B cell (primary cell): Measurements from ENCODE around the gene KLHL25. TPM values are rescaled to one million over a fixed set of nuclear protein-coding genes. Genes with fewer than 3 reads are reported as not detected.

Experiments used
- ATAC-seq: fragments of 200-7000 bp; cut with Tn5 transposase; one replicate; pipeline ENCODE4 v1.10.0; 2021; ENCODE audit warnings: low read depth, mild to moderate bottlenecking, moderate number of reproducible peaks, moderate library complexity
- CTCF ChIA-PET: fragments of 350-600 bp; sonication (Branson Sonifier 250); formaldehyde crosslinking; loops from one replicate; lab custom pipeline; 2021; ENCODE audit warnings: antibody characterized with exemption, inconsistent platforms; lab: Charles Lee
- POLR2A ChIA-PET: fragments of 350-600 bp; sonication (Branson Sonifier 250); formaldehyde crosslinking; loops from one replicate; lab custom pipeline; 2021; ENCODE audit warnings: antibody characterized with exemption; lab: Charles Lee
- DNase-seq: peaks from one replicate; pipeline ENCODE4 v3.0.0; 2013
- H2AFZ ChIP-seq: 2 replicates; pipeline ENCODE4 v1.6.1; 2012; ENCODE audit warnings: mild to moderate bottlenecking, low read depth, low read length; ENCODE audit not compliant: insufficient read depth, poor library complexity, severe bottlenecking
- H3K27ac ChIP-seq, 2 donors: 1 replicate in 1 of 2; 2 replicates in 1 of 2; pipeline ENCODE4 v1.5.1; 2012 to 2013; ENCODE audit warnings: low read length in 2 of 2, mild to moderate bottlenecking in 2 of 2, moderate library complexity in 1 of 2
- H3K27me3 ChIP-seq, 4 experiments: fragments of 200-600 bp in 1 of 4; sonication (generic) in 1 of 4; replicated peaks in 1 of 4; 1 replicate in 2 of 4; 2 replicates in 2 of 4; pipeline versions ENCODE4 v1.6.1 to v1.7.0; 2013 to 2016; ENCODE audit warnings: low read length in 3 of 4, mild to moderate bottlenecking in 2 of 4, mixed read lengths in 1 of 4, moderate library complexity in 1 of 4; ENCODE audit not compliant: insufficient read depth in 4 of 4, control insufficient read depth in 3 of 4; ENCODE audit errors: control extremely low read depth in 1 of 4
- H3K36me3 ChIP-seq, 2 experiments: replicated peaks in 1 of 2; 1 replicate in 1 of 2; 2 replicates in 1 of 2; pipeline versions ENCODE4 v1.6.1 to v1.7.1; 2013; ENCODE audit warnings: low read length in 1 of 2; ENCODE audit not compliant: insufficient read depth in 2 of 2, control insufficient read depth in 1 of 2; ENCODE audit errors: control extremely low read depth in 1 of 2, extremely low read depth in 1 of 2
- H3K4me1 ChIP-seq, 2 donors: fragments of 200-600 bp in 1 of 2; sonication (generic) in 1 of 2; 1 replicate in 1 of 2; 2 replicates in 1 of 2; pipeline versions ENCODE4 v1.5.1 to v1.6.1; 2013 to 2017; ENCODE audit warnings: low read length in 2 of 2; ENCODE audit not compliant: control insufficient read depth in 2 of 2, insufficient read depth in 2 of 2
- H3K4me2 ChIP-seq: replicated peaks from 2 replicates; pipeline ENCODE3; 2012; ENCODE audit warnings: mild to moderate bottlenecking, low read depth, low read length; ENCODE audit not compliant: poor library complexity, severe bottlenecking
- H3K4me3 ChIP-seq, 5 experiments: fragments of 200-600 bp in 1 of 5; sonication (generic) in 1 of 5; 1 replicate in 3 of 5; 2 replicates in 2 of 5; pipeline versions ENCODE4 v1.5.1 to v1.7.0; 2011 to 2016; ENCODE audit warnings: low read length in 4 of 5, mild to moderate bottlenecking in 4 of 5, low read depth in 2 of 5, control low read depth in 1 of 5, moderate library complexity in 1 of 5; ENCODE audit not compliant: insufficient read depth in 1 of 5; ENCODE audit errors: control extremely low read depth in 1 of 5, extremely low read depth in 1 of 5
- H3K79me2 ChIP-seq: fragments of 200-600 bp; sonication (generic); one replicate; pipeline ENCODE4 v1.6.0; 2016; ENCODE audit warnings: low read length; ENCODE audit not compliant: control insufficient read depth, insufficient read depth
- H3K9ac ChIP-seq: fragments of 200-600 bp; sonication (generic); 2 replicates; pipeline ENCODE4 v1.6.1; 2017; ENCODE audit warnings: mild to moderate bottlenecking, low read length, moderate library complexity
- H3K9me3 ChIP-seq, 3 donors: one replicate each; pipeline versions ENCODE4 v1.6.1 to v1.7.1; 2013; ENCODE audit warnings: low read length in 2 of 3; ENCODE audit not compliant: control insufficient read depth in 2 of 3, insufficient read depth in 1 of 3; ENCODE audit errors: control extremely low read depth in 1 of 3
- H4K20me1 ChIP-seq: 2 replicates; pipeline ENCODE4 v1.6.0; 2012; ENCODE audit warnings: mild to moderate bottlenecking, low read length; ENCODE audit not compliant: insufficient read depth, control insufficient read depth, poor library complexity, severe bottlenecking
- H3K27ac Mint-ChIP-seq: one replicate; pipeline ENCODE4 v1.8.0; 2021; ENCODE audit warnings: mixed read lengths
- H3K27me3 Mint-ChIP-seq: one replicate; pipeline ENCODE4 v1.8.0; 2021; ENCODE audit warnings: mixed read lengths
- H3K4me1 Mint-ChIP-seq: one replicate; pipeline ENCODE4 v1.8.0; 2021; ENCODE audit warnings: mixed read lengths
- H3K4me3 Mint-ChIP-seq: one replicate; pipeline ENCODE4 v1.8.0; 2021; ENCODE audit warnings: mixed read lengths
- H3K9me3 Mint-ChIP-seq: one replicate; pipeline ENCODE4 v1.8.0; 2022; ENCODE audit warnings: mixed read lengths; ENCODE audit not compliant: insufficient read depth
- EZH2 ChIP-seq: IDR thresholded peaks from 2 replicates; pipeline ENCODE4 v1.6.1; 2012; ENCODE audit warnings: borderline replicate concordance, low read depth, mild to moderate bottlenecking, moderate library complexity, low read length; ENCODE audit not compliant: insufficient read depth, poor library complexity, severe bottlenecking
- WGBS: methylation state at CpG from one replicate; pipeline ENCODE4 v1.1.5; 2013; ENCODE audit warnings: missing lambda C conversion rate; ENCODE audit not compliant: insufficient coverage; 5-methylcytosine and 5-hydroxymethylcytosine counted together
- intact Hi-C: fragments of 100-400 bp; cut with micrococcal nuclease; formaldehyde crosslinking; loops from one replicate; pipeline ENCODE4 v1.10.0; 2022
- polyA plus RNA-seq: library from polyadenylated mRNA; depleted of rRNA; stranded (reverse); fragments of >200 nt; gene quantifications from 2 replicates; pipeline ENCODE4 v1.2.3, GENCODE V29; 2012
- total RNA-seq, 2 donors: library from RNA; stranded (reverse); fragments of 120-200 nt in 1 of 2; gene quantifications; 1 replicate in 1 of 2; 2 replicates in 1 of 2; pipeline versions ENCODE4 v1.2.3 to v1.2.4, GENCODE V29; 2013 to 2022
- TF ChIP-seq, protein P1 (sequence below): fragments of 200-600 bp; IDR thresholded peaks from one replicate; pipeline ENCODE4 v1.8.0; 2022; ENCODE audit warnings: antibody characterized with exemption, mild to moderate bottlenecking

KLHL25 gene
- total and polyA plus RNA-seq, 2 donors (not counting 1 experiment from before 2014, with no cell fraction given), result 1.1 to 3.3 TPM

GRCh38 chr15:85755942-85756341 is 38.8 kb downstream of the KLHL25 start:
- TF ChIP-seq EZH2, result no peak
- TF ChIP-seq, protein P1, sequence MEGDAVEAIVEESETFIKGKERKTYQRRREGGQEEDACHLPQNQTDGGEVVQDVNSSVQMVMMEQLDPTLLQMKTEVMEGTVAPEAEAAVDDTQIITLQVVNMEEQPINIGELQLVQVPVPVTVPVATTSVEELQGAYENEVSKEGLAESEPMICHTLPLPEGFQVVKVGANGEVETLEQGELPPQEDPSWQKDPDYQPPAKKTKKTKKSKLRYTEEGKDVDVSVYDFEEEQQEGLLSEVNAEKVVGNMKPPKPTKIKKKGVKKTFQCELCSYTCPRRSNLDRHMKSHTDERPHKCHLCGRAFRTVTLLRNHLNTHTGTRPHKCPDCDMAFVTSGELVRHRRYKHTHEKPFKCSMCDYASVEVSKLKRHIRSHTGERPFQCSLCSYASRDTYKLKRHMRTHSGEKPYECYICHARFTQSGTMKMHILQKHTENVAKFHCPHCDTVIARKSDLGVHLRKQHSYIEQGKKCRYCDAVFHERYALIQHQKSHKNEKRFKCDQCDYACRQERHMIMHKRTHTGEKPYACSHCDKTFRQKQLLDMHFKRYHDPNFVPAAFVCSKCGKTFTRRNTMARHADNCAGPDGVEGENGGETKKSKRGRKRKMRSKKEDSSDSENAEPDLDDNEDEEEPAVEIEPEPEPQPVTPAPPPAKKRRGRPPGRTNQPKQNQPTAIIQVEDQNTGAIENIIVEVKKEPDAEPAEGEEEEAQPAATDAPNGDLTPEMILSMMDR, result no peak
- Histone ChIP-seq H4K20me1 (no peaks in the 10 kb centered on the region), H3K27me3 (no peaks in the 10 kb centered on the region), H3K4me1 (no peaks in the 10 kb centered on the region), H3K4me2 (no peak overlapping the region), H2AFZ (no peak overlapping the region), H3K9ac (no peak overlapping the region), H3K79me2 (no peaks in the 10 kb centered on the region), H3K9me3 (no peaks in the 10 kb centered on the region), H3K27ac (no peak overlapping the region), H3K36me3 (no peaks in the 10 kb centered on the region), H3K4me3 (no peak overlapping the region)
- no peak for DNase-seq
- no peak overlapping the region for H3K27ac Mint-ChIP-seq
- no peaks in the 10 kb centered on the region for H3K27me3 Mint-ChIP-seq
- peaks cover 2% of the 10 kb centered on the region for H3K4me1 Mint-ChIP-seq
- POLR2A ChIA-PET, result no interaction called here
- WGBS, result 100% methylated on average over 4 of the region's 4 CpGs
- no peak overlapping the region for H3K4me3 Mint-ChIP-seq
- CTCF ChIA-PET, result interaction anchor here (1.0 kb wide), 1 partner anchor 84 kb away, joined by 3 read pairs; no protein-coding TSS in a partner anchor
- no peak for ATAC-seq
- intact Hi-C loops, result no loop called here
- no peaks in the 10 kb centered on the region for H3K9me3 Mint-ChIP-seq

- ATAC-seq, result no peak
- H3K27ac Mint-ChIP-seq, result no peak overlapping the region
- no peaks in the 10 kb centered on the region for H3K4me1 ChIP-seq
- ChIA-PET CTCF (interaction anchor here (1.0 kb wide), 1 partner anchor 85 kb away, joined by 3 read pairs; no protein-coding TSS in a partner anchor), POLR2A (no interaction called here)
- H3K27ac ChIP-seq, result no peak overlapping the region
- H2AFZ ChIP-seq, result no peak overlapping the region
- no peak overlapping the region for H3K4me2 ChIP-seq
- no peaks in the 10 kb centered on the region for H3K79me2 ChIP-seq
- H4K20me1 ChIP-seq, result no peaks in the 10 kb centered on the region
- no peaks in the 10 kb centered on the region for H3K36me3 ChIP-seq
- H3K9ac ChIP-seq, result no peak overlapping the region
- H3K27me3 Mint-ChIP-seq, result no peaks in the 10 kb centered on the region
- DNase-seq, result no peak
- H3K9me3 ChIP-seq, result no peaks in the 10 kb centered on the region
- peaks cover 2% of the 10 kb centered on the region for H3K4me1 Mint-ChIP-seq
- no peaks in the 10 kb centered on the region for H3K9me3 Mint-ChIP-seq
- intact Hi-C loops, result no loop called here
- WGBS, result 97% methylated on average over 8 of the region's 11 CpGs
- TF ChIP-seq, protein P1, result no peak
- TF ChIP-seq EZH2, result no peak
- no peaks in the 10 kb centered on the region for H3K27me3 ChIP-seq
- no peak overlapping the region for H3K4me3 Mint-ChIP-seq
- no peak overlapping the region for H3K4me3 ChIP-seq
Observed at GRCh38 chr15:85755471-85755870, 39.3 kb downstream of the KLHL25 start.
